ENCODE measurements around the gene STK17A. TPM values are rescaled to one million over a fixed set of nuclear protein-coding genes. Genes with fewer than 3 reads are reported as not detected.

Gene STK17A
- total RNA-seq, 1 experiment from 2014 or later = 21.3 TPM

DNA sequence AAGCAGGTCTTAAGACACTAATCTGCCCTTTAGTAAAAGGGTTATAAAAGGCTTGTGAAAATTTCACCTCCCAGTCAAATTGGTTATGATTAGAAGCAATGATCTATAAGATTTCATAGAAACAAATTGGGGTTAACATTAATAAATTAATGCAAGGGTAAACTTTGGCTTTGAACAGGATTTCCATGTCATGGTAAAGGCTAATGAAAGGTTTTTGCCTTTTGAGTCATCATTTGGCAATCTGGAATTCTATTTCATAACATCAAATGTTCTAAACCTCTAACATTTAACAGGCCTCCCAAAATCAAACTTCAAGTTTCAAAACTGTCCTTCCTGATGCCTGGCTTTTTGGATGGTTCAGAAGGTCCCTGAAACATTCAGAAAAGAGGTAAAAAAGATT lies 84.0 kb downstream of the STK17A start:
- no peak overlapping the region for H3K4me3 ChIP-seq (ENCODE audit: low read depth in 2 of 2, low read length in 2 of 2)
- no peaks in the 10 kb centered on the region for H3K27me3 ChIP-seq (ENCODE audit: control insufficient read depth, insufficient read depth, low read length)
- no peak overlapping the region for H3K27ac ChIP-seq (ENCODE audit: low read length)
- peaks cover 8% of the 10 kb centered on the region; the same call in 1 of the 2 replicates for H3K9me3 ChIP-seq (ENCODE audit: control insufficient read depth, insufficient read depth, low read depth, low read length)
- intact Hi-C loops (cut with micrococcal nuclease; ENCODE audit: unreplicated experiment) = no loop called here
- no TSS peak for BruUV-seq (replicated peaks)
- ChIA-PET POLR2A (interaction anchor here (0.6 kb wide), 1 partner anchor 84 kb away, joined by 4 read pairs; no protein-coding TSS in a partner anchor), CTCF (no interaction called here)
- H3K4me1 ChIP-seq (ENCODE audit: control insufficient read depth, insufficient read depth, low read length) = no peaks in the 10 kb centered on the region
- in situ Hi-C loops (cut with HindIII; ENCODE audit: low pct_unique_long_range_greater_than_20kb, low sequenced_read_pairs) = no loop called here
- ATAC-seq (no peak), DNase-seq (ENCODE audit: low read depth, low spot score) (no peak)
- H3K36me3 ChIP-seq (ENCODE audit: control insufficient read depth, insufficient read depth, low read length) = no peaks in the 10 kb centered on the region
- no peak for TF ChIP-seq SIN3A (IDR thresholded peaks at IDR 0.05; ENCODE audit: borderline replicate concordance, insufficient read depth, low read depth, low read length)
- TF ChIP-seq, protein P1, sequence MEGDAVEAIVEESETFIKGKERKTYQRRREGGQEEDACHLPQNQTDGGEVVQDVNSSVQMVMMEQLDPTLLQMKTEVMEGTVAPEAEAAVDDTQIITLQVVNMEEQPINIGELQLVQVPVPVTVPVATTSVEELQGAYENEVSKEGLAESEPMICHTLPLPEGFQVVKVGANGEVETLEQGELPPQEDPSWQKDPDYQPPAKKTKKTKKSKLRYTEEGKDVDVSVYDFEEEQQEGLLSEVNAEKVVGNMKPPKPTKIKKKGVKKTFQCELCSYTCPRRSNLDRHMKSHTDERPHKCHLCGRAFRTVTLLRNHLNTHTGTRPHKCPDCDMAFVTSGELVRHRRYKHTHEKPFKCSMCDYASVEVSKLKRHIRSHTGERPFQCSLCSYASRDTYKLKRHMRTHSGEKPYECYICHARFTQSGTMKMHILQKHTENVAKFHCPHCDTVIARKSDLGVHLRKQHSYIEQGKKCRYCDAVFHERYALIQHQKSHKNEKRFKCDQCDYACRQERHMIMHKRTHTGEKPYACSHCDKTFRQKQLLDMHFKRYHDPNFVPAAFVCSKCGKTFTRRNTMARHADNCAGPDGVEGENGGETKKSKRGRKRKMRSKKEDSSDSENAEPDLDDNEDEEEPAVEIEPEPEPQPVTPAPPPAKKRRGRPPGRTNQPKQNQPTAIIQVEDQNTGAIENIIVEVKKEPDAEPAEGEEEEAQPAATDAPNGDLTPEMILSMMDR (IDR thresholded peaks at IDR 0.05) = no peak
- TF ChIP-seq TCF7L2 (IDR thresholded peaks at IDR 0.05; ENCODE audit: low read depth, low read length) = no peak
- TF ChIP-seq, protein P2, sequence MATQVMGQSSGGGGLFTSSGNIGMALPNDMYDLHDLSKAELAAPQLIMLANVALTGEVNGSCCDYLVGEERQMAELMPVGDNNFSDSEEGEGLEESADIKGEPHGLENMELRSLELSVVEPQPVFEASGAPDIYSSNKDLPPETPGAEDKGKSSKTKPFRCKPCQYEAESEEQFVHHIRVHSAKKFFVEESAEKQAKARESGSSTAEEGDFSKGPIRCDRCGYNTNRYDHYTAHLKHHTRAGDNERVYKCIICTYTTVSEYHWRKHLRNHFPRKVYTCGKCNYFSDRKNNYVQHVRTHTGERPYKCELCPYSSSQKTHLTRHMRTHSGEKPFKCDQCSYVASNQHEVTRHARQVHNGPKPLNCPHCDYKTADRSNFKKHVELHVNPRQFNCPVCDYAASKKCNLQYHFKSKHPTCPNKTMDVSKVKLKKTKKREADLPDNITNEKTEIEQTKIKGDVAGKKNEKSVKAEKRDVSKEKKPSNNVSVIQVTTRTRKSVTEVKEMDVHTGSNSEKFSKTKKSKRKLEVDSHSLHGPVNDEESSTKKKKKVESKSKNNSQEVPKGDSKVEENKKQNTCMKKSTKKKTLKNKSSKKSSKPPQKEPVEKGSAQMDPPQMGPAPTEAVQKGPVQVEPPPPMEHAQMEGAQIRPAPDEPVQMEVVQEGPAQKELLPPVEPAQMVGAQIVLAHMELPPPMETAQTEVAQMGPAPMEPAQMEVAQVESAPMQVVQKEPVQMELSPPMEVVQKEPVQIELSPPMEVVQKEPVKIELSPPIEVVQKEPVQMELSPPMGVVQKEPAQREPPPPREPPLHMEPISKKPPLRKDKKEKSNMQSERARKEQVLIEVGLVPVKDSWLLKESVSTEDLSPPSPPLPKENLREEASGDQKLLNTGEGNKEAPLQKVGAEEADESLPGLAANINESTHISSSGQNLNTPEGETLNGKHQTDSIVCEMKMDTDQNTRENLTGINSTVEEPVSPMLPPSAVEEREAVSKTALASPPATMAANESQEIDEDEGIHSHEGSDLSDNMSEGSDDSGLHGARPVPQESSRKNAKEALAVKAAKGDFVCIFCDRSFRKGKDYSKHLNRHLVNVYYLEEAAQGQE (IDR thresholded peaks at IDR 0.05; ENCODE audit: insufficient read depth in 1 of 2, low read depth in 2 of 2, low read length in 1 of 2) = no peak
- TF ChIP-seq POLR2AphosphoS5 (IDR thresholded peaks at IDR 0.05; ENCODE audit: low read depth, low read length) = no peak

DNA sequence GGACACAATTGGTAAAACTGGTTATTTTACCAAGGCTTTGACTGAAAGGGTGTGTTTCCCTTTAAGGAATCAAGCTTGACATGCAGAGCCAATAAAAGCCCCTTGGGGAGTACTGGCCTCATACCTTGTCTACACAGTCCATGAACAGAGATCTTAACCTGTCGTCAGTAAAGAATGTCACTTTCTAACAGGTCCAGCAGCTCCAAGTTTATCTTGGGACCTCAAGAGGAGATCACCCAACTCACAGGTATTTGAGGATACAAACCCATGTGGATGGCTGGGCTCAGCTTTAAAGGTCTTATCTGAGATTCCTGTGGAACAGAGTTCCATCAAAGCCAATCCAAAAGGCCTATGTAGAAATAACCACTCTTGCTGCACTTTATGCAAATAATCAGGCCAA lies 85.1 kb downstream of the STK17A start:
- no peak for DNase-seq (ENCODE audit: low read depth, low spot score)
- BruUV-seq (replicated peaks) = no TSS peak
- Histone ChIP-seq H3K9me3 (ENCODE audit: control insufficient read depth, insufficient read depth, low read depth, low read length) (peaks cover 8% of the 10 kb centered on the region; the same call in 1 of the 2 replicates), H3K4me3 (ENCODE audit: low read depth in 2 of 2, low read length in 2 of 2) (no peak overlapping the region), H3K4me1 (ENCODE audit: control insufficient read depth, insufficient read depth, low read length) (no peaks in the 10 kb centered on the region), H3K27ac (ENCODE audit: low read length) (no peak overlapping the region), H3K27me3 (ENCODE audit: control insufficient read depth, insufficient read depth, low read length) (no peaks in the 10 kb centered on the region), H3K36me3 (ENCODE audit: control insufficient read depth, insufficient read depth, low read length) (no peaks in the 10 kb centered on the region)
- ATAC-seq = no peak
- TF ChIP-seq SIN3A (IDR thresholded peaks at IDR 0.05; ENCODE audit: borderline replicate concordance, insufficient read depth, low read depth, low read length) = no peak
- TF ChIP-seq, protein P1 (IDR thresholded peaks at IDR 0.05) = no peak
- TF ChIP-seq POLR2AphosphoS5 (IDR thresholded peaks at IDR 0.05; ENCODE audit: low read depth, low read length) = no peak
- TF ChIP-seq, protein P2 (IDR thresholded peaks at IDR 0.05; ENCODE audit: insufficient read depth in 1 of 2, low read depth in 2 of 2, low read length in 1 of 2) = no peak
- no peak for TF ChIP-seq TCF7L2 (IDR thresholded peaks at IDR 0.05; ENCODE audit: low read depth, low read length)
- intact Hi-C loops (cut with micrococcal nuclease; ENCODE audit: unreplicated experiment) (no loop called here), in situ Hi-C loops (cut with HindIII; ENCODE audit: low pct_unique_long_range_greater_than_20kb, low sequenced_read_pairs) (no loop called here)
- ChIA-PET CTCF (no interaction called here), POLR2A (no interaction called here)
